Psoas muscle (tissue), 8 donors: ENCODE measurements around the gene METTL23. TPM values are rescaled to one million over a fixed set of nuclear protein-coding genes. Genes with fewer than 3 reads are reported as not detected.
"Not testable (repeated sequence)": the region's sequence is repeated elsewhere in the genome, so short reads cannot be mapped to it uniquely, and the experiment has no call there.

Source experiments
- ATAC-seq, 4 donors: fragments of 200-7000 bp; cut with Tn5 transposase; one replicate each; pipeline ENCODE4 v1.9.1; 2020; ENCODE audit warnings: moderate library complexity in 3 of 4, mild to moderate bottlenecking in 2 of 4
- DNase-seq, 2 donors: peaks; one replicate each; pipeline ENCODE4 v3.0.0-alpha.2; 2020
- H3K27ac ChIP-seq: fragments of 200-600 bp; one replicate; pipeline ENCODE4 v1.8.0; 2022
- H3K27me3 ChIP-seq, 3 donors: fragments of 200-600 bp in 1 of 3; one replicate each; pipeline versions ENCODE4 v1.6.1 to v1.8.0; 2013 to 2022; ENCODE audit warnings: low read length in 2 of 3, mild to moderate bottlenecking in 2 of 3, moderate library complexity in 1 of 3; ENCODE audit not compliant: insufficient read depth in 3 of 3
- H3K36me3 ChIP-seq, 2 donors: fragments of 200-600 bp in 1 of 2; one replicate each; pipeline versions ENCODE4 v1.6.1 to v1.8.0; 2013 to 2022; ENCODE audit warnings: low read depth in 1 of 2, mild to moderate bottlenecking in 1 of 2, moderate library complexity in 1 of 2; ENCODE audit not compliant: insufficient read depth in 1 of 2
- H3K4me1 ChIP-seq: fragments of 200-600 bp; one replicate; pipeline ENCODE4 v1.8.0; 2022
- H3K4me3 ChIP-seq: fragments of 200-600 bp; one replicate; pipeline ENCODE4 v1.8.0; 2022; ENCODE audit warnings: mild to moderate bottlenecking
- H3K9me3 ChIP-seq: fragments of 200-600 bp; one replicate; pipeline ENCODE4 v1.8.0; 2022
- WGBS, 3 donors: extraction: QIAGEN DNeasy Blood & Tissue Kit; methylation state at CpG; one replicate each; pipeline versions ENCODE4 v1.1.6 to v1.1.7; 2013; 5-methylcytosine and 5-hydroxymethylcytosine counted together
- intact Hi-C, 2 donors: fragments of 100-400 bp; cut with DNase I; formaldehyde crosslinking; loops; one replicate each; pipeline versions ENCODE4 v1.11.0 to v1.14.2; 2022
- polyA plus RNA-seq, 3 donors: library from polyadenylated mRNA; stranded (reverse); fragments of 200-250 nt; gene quantifications; one replicate each; pipeline ENCODE4 v1.2.3, GENCODE V29; 2013
- total RNA-seq, 4 donors: library from RNA; stranded (reverse); fragmentation: NEBNext Ultra II Directional in 2 of 4; extraction: Animal tissue kit (Norgen Biotek cat#: 25700) in 2 of 4; gene quantifications; one replicate each; pipeline versions ENCODE4 v1.2.1 to v1.2.4, GENCODE V29; 2021 to 2023
- TF ChIP-seq, protein P1 (sequence below): fragments of 200-600 bp; IDR thresholded peaks from one replicate; pipeline ENCODE4 v1.8.0; 2022; ENCODE audit warnings: antibody characterized with exemption
- donor health status: healthy with polysubstance abuse.
- donor health status: DM: no; HTN: no; CAD: no; lungs with moderate emphysema.
- donor health status: Bipolar disorder and iron deficiency.
- donor health status: healthy.
- donor health status: DM: yes; HTN: yes; CAD: no.
- donor health status: DM: no; HTN: no; CAD: no.
- donor health status: DM: no; HTN: no; CAD: no.
- donor health status: DM: yes; HTN: yes; CAD: no.

METTL23 gene
- total and polyA plus RNA-seq, 7 donors, result 19.0 to 54.0 (median 27.0) TPM

DNA sequence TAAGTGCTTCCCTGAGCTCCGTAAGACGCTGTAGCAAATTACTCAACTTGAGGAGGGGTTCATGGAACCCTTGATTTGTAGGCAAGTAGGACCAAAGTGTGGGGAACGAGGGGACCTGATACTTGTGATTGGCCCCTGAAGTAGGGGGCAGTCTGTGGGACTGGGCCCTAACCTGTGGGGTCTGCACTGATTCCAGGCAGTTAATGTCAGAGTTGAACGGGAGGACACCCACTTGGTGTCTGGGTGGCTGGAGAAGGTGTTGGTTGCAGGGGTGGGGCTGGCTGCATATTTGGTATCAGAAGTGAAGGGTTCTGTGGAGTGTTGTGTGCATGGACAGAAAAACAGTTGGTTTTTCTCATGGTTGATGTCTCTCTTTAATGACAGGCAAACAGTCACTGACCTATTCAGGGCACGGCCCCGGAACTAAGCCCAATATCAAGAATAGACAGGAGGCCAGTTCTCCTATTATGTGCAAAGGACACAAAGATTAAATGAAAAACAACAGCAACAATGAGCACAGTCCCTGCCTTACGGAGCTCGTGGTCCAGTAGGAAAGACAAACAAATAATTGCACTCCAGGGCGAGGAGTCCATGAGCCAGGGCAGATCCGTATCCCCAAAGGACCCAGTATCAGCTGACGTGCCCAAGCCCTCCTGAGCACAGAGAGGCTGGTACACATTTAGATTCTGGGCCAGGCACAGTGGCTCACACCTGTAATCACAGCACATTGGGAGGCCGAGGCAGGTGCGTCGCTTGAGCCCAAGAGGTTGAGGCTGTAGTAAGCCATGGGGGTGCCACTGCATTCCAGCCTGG lies 35.1 kb upstream of the METTL23 start:
- intact Hi-C loops, result no loop called here
- no peak for ATAC-seq
- TF ChIP-seq, protein P1, sequence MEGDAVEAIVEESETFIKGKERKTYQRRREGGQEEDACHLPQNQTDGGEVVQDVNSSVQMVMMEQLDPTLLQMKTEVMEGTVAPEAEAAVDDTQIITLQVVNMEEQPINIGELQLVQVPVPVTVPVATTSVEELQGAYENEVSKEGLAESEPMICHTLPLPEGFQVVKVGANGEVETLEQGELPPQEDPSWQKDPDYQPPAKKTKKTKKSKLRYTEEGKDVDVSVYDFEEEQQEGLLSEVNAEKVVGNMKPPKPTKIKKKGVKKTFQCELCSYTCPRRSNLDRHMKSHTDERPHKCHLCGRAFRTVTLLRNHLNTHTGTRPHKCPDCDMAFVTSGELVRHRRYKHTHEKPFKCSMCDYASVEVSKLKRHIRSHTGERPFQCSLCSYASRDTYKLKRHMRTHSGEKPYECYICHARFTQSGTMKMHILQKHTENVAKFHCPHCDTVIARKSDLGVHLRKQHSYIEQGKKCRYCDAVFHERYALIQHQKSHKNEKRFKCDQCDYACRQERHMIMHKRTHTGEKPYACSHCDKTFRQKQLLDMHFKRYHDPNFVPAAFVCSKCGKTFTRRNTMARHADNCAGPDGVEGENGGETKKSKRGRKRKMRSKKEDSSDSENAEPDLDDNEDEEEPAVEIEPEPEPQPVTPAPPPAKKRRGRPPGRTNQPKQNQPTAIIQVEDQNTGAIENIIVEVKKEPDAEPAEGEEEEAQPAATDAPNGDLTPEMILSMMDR, result no peak
- no peak for DNase-seq
- H3K36me3 ChIP-seq, result no peaks in the 10 kb centered on the region
- H3K27me3 ChIP-seq, result no peaks in the 10 kb centered on the region
- H3K4me3 ChIP-seq, result no peak overlapping the region
- 69 to 90% (median 77%) methylated on average over 14 of the region's 14 CpGs for WGBS, 3 donors
- no peaks in the 10 kb centered on the region for H3K9me3 ChIP-seq
- H3K27ac ChIP-seq, result peak overlapping the region; percentile 10
- H3K4me1 ChIP-seq, result peaks cover 43% of the 10 kb centered on the region

DNA sequence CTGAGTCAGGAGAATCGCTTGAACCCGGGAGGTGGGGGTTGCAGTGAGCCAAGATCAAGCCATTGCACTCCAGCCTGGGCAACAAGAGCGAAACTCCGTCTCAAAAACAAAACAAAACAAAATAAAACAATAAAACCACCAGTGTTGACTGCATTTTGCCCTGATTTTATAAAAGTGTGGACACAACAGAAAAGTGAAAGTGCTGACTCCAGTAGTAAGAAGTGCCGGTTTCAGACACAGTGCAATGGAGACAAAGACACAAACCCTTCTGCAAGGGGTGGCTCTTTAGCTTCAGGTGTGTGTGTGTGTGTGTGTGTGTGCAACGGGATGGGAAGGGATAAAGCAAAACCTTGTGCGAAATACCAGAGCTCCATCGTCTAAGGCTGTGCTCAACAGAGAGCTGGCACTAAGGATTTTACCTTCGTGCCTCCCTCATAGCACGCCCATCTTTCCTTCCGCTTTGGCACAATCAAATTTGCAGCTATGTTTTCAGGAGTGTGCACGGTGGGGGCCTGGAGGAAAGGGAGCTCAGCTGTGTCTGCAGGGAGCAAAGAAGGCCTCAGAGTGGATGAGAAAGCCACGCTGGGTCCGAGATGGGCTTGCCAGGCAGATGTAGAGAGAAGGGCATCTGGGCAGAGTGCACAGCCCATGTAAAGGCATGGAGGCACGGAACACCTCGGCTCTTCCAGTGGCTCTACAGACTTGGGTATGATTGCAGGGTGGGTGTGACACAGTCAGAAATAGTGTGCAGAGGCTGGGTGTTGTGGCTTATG lies 31.4 kb upstream of the METTL23 start:
- H3K27ac ChIP-seq, result no peak overlapping the region
- intact Hi-C loops, result no loop called here

DNA sequence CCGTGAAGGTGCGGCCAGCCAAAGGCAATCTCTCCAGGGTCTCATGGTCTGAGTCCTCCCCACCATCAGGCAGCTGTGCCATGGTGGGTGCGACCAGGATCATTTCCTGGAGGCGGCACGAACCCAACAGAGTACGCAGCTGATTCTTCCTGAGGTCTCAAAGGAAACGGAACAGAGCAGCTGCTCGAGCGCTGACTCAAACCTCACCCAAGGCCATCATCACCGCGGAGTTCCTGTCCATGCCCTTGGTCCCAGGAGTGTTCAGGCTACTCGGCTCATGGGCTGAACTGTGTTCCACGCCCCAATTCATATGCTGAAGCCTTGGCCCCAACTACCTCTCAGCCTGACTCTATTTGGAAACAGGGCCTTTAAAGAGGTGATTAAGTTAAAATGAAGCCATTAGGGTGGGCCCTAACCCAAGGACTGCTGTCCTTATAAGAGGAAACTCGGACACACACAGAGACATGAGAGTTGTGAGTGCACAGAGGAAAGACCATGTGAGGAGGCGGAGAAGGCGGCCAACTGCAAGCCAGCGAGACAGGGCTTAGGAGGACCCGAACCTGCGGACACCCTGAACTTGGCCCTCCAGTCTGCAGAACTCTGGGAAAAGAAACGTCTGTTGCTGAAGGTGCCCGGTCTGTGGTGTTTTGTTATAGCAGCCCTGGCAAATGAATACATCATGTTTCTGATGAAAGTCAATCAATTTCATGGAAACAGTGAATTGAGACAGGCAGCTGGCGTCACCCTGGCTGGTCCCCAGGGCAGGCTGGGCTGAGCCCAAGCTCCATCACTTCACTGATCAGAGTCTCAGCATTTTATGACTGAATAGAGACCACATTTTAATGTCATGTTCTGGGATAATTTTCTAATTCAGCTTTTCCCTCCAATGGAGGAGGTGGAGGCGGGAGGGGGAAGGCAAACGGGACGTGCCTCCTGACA lies 29.6 kb upstream of the METTL23 start:
- Histone ChIP-seq H3K9me3 (no peaks in the 10 kb centered on the region), H3K27ac (peak overlapping the region; percentile 97), H3K4me1 (peaks cover 50% of the 10 kb centered on the region), H3K36me3 (no peaks in the 10 kb centered on the region), H3K27me3 (no peaks in the 10 kb centered on the region), H3K4me3 (no peak overlapping the region)
- 51 to 65% (median 55%) methylated on average over 25 of the region's 25 CpGs for WGBS, 3 donors
- intact Hi-C loops, result no loop called here
- peak in 3 of 4 donors; percentile 17 to 38 (median 22) for ATAC-seq
- TF ChIP-seq, protein P1, result no peak
- peak; percentile 82 to 88 for DNase-seq

More for the DNA sequence above, 31.4 kb upstream of the METTL23 start:
- no peaks in the 10 kb centered on the region for H3K9me3 ChIP-seq
- H3K27me3 ChIP-seq, result no peaks in the 10 kb centered on the region
- TF ChIP-seq, protein P1, result no peak
- ATAC-seq (no peak), DNase-seq (peak in 1 of 2 donors; percentile 50)
- peaks cover 38% of the 10 kb centered on the region for H3K4me1 ChIP-seq
- 56 to 63% (median 63%) methylated on average over 16 of the region's 16 CpGs for WGBS, 3 donors
- no peak overlapping the region for H3K4me3 ChIP-seq
- H3K36me3 ChIP-seq, result no peaks in the 10 kb centered on the region

DNA sequence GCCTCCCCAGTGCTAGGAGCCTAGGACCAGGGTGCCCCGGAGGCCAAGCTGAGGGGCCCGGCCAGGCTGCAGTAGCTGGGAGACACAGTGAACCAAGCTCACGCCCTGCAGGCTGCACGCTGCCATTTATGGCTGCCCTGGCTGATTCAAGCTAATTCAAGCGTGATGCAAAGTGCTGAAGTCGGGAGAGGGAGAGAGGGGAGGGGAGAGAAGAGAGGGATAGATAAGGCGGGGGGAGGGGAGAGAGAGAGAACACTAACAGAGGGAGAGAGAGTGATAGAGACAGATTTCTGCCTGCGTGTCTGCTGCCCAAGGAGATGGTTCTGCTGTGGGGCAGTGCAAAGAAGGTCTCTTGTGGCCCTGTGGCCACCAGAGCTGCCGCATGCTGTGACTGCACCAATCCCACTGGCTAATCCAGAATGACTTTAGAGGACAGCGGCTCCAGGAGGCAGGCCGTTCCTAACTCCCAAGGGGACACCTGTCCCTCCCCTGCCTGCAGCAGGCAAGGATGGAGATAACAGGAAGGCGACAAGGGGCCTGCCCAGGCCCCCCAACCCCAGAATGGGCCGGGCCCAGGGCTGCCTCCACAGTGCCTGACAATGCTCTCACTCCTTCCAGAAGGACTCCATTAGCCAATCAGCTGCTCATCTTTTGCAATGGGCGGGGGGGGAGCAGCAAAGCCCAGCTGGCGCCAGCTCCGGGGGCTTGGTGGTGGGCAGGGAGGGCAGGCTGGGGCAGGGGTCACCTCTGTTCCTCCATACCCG lies 28.8 kb upstream of the METTL23 start:
- Histone ChIP-seq H3K4me1 (peaks cover 52% of the 10 kb centered on the region), H3K9me3 (no peaks in the 10 kb centered on the region), H3K36me3 (no peaks in the 10 kb centered on the region), H3K4me3 (no peak overlapping the region), H3K27me3 (no peaks in the 10 kb centered on the region), H3K27ac (peak overlapping the region; percentile 97)
- intact Hi-C loops, result no loop called here
- DNase-seq (no peak), ATAC-seq (no peak)
- WGBS, 3 donors, result 49 to 60% (median 51%) methylated on average over 17 of the region's 17 CpGs
- TF ChIP-seq, protein P1, result no peak

DNA sequence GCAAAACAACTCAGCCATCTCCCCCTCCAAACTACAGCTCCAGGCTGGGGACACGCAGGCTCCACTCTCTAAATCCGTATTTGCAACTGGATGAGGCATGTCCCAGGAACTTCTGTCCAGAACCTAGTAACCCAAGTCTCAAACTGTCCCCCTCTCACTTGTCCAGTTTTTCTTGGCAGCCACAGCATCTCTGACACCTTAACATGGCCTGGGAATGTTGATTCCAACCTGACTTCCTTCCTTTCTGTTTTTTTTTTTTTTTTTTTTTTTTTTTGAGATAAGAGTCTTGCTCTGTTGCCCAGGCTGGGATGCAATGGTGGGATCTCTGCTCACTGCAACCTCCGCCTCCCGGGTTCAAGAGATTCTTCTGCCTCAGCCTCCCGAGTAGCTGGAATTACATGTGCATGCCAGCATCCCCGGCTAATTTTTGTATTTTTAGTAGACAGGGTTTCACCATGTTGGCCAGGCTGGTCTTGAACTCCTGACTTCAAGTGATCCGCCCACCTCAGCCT lies 28.1 kb upstream of the METTL23 start:
- H3K9me3 ChIP-seq, ATAC-seq, H3K27me3 ChIP-seq, H3K4me3 ChIP-seq, DNase-seq, intact Hi-C loops, H3K36me3 ChIP-seq: not testable (repeated sequence)
- H3K27ac ChIP-seq, result peak overlapping the region; percentile 97
- WGBS, 3 donors, result 62 to 90% (median 72%) methylated on average over 7 of the region's 7 CpGs
- peaks cover 52% of the 10 kb centered on the region for H3K4me1 ChIP-seq
